ENCODE data around the gene METTL6. TPM values are rescaled to one million over a fixed set of nuclear protein-coding genes. Genes with fewer than 3 reads are reported as not detected.
A peak's percentile ranks its signal among the peaks of the same experiment; 100 is the strongest.
"Not testable (repeated sequence)": the region's sequence is repeated elsewhere in the genome, so short reads cannot be mapped to it uniquely, and the experiment has no call there.

The METTL6 gene
- total and polyA plus RNA-seq, 11 donors: 5.7 to 15.6 (median 10.5) TPM

DNA sequence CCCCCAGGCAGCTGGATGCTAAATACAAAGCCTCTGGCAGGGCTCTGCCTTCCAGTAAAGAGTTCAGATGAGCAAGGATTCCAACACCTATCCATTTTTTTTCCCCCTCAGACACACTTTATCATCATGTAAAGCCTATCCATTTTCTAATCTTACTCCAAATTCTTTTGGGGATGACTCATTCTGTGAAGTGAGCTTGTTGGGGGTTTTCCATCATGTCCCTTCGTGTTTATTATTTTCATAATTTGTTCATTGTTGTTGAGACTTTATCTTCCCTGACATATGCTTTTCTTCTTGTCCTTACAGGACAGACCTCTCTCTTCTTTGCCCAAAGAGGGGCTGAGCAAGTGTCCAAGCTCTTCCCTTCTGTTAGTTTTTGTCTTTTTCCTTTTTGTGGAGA lies 60.3 kb downstream of the METTL6 start:
- Histone ChIP-seq H3K9me3 (no peaks in the 10 kb centered on the region), H3K4me3 (no peak overlapping the region), H3K4me1 (peaks cover 0 to 6% (median 0%) of the 10 kb centered on the region in 12 donors), H3K36me3 (no peaks in the 10 kb centered on the region), H3K27ac (no peak overlapping the region), H3K27me3 (no peaks in the 10 kb centered on the region)
- intact Hi-C loops (cut with DNase I): no loop called here
- WGBS, 4 donors: 43 to 59% (median 50%) methylated on average over 1 of the region's 1 CpG
- ATAC-seq (no peak), DNase-seq (no peak)
- no peak for TF ChIP-seq POLR2A (IDR thresholded peaks at IDR 0.05)

DNA sequence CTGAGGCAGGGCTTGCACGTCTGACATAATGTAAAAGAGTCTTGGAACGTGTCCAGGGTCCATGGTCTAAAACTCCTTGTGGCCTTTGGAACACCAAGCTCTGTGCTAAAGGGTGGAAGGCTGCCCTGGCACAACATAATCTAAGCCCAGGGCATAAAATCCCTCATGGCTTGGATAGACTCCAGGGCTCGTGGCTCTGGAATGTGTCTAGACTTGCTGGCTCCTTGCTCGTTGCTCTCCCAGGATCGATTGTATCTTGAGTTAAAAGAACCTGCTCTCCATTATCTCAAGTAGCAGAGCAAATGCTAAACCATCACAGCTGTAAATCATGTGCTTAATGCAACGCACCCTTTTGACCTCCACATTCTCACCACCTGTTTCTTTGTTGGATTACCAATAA lies 63.3 kb downstream of the METTL6 start:
- H3K27me3 ChIP-seq; DNase-seq; H3K27ac ChIP-seq; ATAC-seq; H3K9me3 ChIP-seq; intact Hi-C loops (cut with DNase I); H3K4me3 ChIP-seq; H3K36me3 ChIP-seq: not testable (repeated sequence)
- WGBS, 4 donors: 29 to 46% (median 34%) methylated on average over 6 of the region's 6 CpGs
- H3K4me1 ChIP-seq: peaks cover 0 to 29% (median 0%) of the 10 kb centered on the region in 12 donors

GRCh38 chr3:15361494-15362214 lies 65.7 kb downstream of the METTL6 start:
- peak in 2 of 4 donors; percentile 24 to 47 for ATAC-seq
- DNase-seq: no peak
- Histone ChIP-seq H3K4me1 (peaks cover 0 to 36% (median 0%) of the 10 kb centered on the region in 12 donors), H3K4me3 (no peak overlapping the region), H3K27me3 (no peaks in the 10 kb centered on the region), H3K9me3 (no peaks in the 10 kb centered on the region), H3K36me3 (no peaks in the 10 kb centered on the region), H3K27ac (peak overlapping the region in 3 of 12 donors; percentile 6 to 62 (median 30))
- WGBS, 4 donors: 65 to 73% (median 70%) methylated on average over 11 of the region's 11 CpGs
- TF ChIP-seq CTCF (IDR thresholded peaks at IDR 0.05) (no peak), POLR2A (IDR thresholded peaks at IDR 0.05) (no peak)
- intact Hi-C loops (cut with DNase I): no loop called here

DNA sequence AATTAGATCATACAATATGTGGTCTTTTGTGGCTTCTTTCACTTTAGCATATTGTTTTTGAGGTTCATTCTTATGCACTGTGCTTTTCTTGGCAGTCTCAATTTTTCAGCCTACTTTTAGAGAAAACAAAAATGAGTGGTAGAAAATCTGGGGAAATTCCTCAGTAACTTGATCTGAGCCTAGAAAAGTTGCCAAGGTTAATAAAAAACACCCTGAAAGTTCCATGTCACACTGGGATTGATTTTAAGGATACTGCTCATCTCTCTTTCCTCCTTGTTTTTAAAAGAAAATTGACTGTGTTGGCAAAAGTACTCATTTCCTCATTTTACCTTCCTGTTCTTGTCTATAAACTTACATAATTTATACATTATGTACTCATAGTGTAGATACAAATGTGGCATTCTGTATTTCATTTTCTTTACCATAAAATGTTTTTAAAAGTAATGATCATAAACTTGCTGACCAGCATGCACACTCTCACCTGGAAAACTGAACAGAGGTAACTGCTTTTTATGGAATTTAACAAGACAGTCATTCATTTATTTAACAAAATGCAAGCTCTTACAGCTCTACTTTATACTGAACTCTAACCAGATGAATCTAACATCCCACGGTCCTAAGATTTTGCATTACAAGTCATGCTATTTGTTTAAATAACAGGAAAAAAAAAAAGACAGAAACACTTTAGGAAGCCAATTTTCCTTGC lies 66.4 kb downstream of the METTL6 start:
- WGBS, 4 donors: 64 to 72% (median 67%) methylated on average over 1 of the region's 1 CpG
- TF ChIP-seq CTCF (IDR thresholded peaks at IDR 0.05) (no peak), POLR2A (IDR thresholded peaks at IDR 0.05) (no peak)
- ATAC-seq: no peak

More for the DNA sequence above, 66.4 kb downstream of the METTL6 start:
- Histone ChIP-seq H3K27ac (peak overlapping the region in 1 of 12 donors; percentile 62), H3K27me3 (no peaks in the 10 kb centered on the region), H3K4me1 (peaks cover 0 to 43% (median 0%) of the 10 kb centered on the region in 12 donors), H3K4me3 (no peak overlapping the region), H3K9me3 (no peaks in the 10 kb centered on the region), H3K36me3 (no peaks in the 10 kb centered on the region)
- no peak for DNase-seq
- intact Hi-C loops (cut with DNase I): no loop called here

Other genes starting within 250 kb of the METTL6 start
- gene CAPN7, start 221.3 kb downstream of the METTL6 start, total RNA-seq: 10 to 100 TPM; 15.4 to 38.2 (median 24.9) TPM
- 10 to 100 TPM in 1 of 2 donors, 1 to 10 TPM in 1; 9.1 to 15.1 TPM for gene CAPN7, start 221.3 kb downstream of the METTL6 start, polyA plus RNA-seq
- 10 to 100 TPM in 5 of 9 donors, 1 to 10 TPM in 4; 4.9 to 28.6 (median 11.7) TPM for gene SH3BP5, start 95.0 kb downstream of the METTL6 start, total RNA-seq
- gene SH3BP5, start 95.0 kb downstream of the METTL6 start, polyA plus RNA-seq: 1 to 10 TPM; 5.2 to 8.7 TPM
- 10 to 100 TPM in 4 of 9 donors, 1 to 10 TPM in 5; 7.0 to 19.6 (median 9.8) TPM for gene EAF1, start 54 bp upstream of the METTL6 start, total RNA-seq
- 10 to 100 TPM in 1 of 2 donors, 1 to 10 TPM in 1; 2.7 to 10.8 TPM for gene EAF1, start 54 bp upstream of the METTL6 start, polyA plus RNA-seq
- gene COLQ, start 94.2 kb upstream of the METTL6 start, total RNA-seq: 10 to 100 TPM in 6 of 9 donors, 1 to 10 TPM in 3; 3.4 to 33.0 (median 11.0) TPM
- 1 to 10 TPM; 2.1 to 7.4 TPM for gene COLQ, start 94.2 kb upstream of the METTL6 start, polyA plus RNA-seq
- gene HACL1, start 174.0 kb upstream of the METTL6 start, total RNA-seq: 10 to 100 TPM; 10.1 to 21.5 (median 15.5) TPM
- gene HACL1, start 174.0 kb upstream of the METTL6 start, polyA plus RNA-seq: 10 to 100 TPM in 1 of 2 donors, 1 to 10 TPM in 1; 7.2 to 12.5 TPM
- gene BTD, start 174.2 kb upstream of the METTL6 start, total RNA-seq: 10 to 100 TPM in 7 of 9 donors, 1 to 10 TPM in 2; 8.3 to 16.4 (median 13.4) TPM
- gene BTD, start 174.2 kb upstream of the METTL6 start, polyA plus RNA-seq: 1 to 10 TPM; 4.2 to 8.6 TPM

Data from heart left ventricle (tissue), 16 donors.